Stimulated activated CD4-positive, alpha-beta T cell treated with anti-CD3 and anti-CD28 coated beads, Interleukin-15, amount 100 ng/mL, for 48 hours (primary cell): ENCODE data around the gene IFT52.
A peak's percentile ranks its signal among the peaks of the same experiment; 100 is the strongest.

Experiments used
- DNase-seq, 2 donors: peaks; one replicate each; pipeline ENCODE4 v3.0.0-alpha.2; 2020; ENCODE audit warnings: low read depth in 2 of 2

IFT52 gene

DNA sequence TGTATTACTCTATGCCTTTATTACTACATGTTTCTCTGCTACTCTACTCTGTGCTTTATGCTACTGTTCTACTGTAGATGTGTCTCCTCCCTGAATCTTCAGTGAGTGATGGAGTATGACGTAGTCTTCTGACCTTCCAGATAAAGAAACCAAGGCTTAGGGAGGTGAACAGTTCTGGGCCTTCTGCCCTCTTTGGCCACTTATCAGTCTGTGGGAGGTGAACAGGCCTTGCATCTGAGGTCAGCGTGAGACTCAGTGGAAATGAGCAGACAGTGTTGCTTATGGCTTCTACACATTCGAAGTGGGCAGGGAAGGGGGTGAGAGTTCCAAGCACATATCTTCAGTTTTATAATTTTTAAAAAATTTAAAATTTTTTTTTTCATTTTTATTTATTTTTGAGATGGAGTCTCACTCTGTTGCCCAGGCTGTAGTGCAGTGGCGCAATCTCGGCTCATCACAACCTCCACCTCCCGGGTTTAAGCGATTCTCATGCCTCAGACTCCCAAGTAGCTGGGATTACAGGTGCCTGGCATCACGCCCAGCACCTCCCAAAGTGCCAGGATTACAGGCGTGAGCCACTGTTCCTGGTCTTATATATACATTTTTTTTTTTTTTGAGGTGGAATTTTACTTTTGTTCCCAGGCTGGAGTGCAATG is 100.3 kb downstream of the IFT52 start:
- DNase-seq = no peak

DNA sequence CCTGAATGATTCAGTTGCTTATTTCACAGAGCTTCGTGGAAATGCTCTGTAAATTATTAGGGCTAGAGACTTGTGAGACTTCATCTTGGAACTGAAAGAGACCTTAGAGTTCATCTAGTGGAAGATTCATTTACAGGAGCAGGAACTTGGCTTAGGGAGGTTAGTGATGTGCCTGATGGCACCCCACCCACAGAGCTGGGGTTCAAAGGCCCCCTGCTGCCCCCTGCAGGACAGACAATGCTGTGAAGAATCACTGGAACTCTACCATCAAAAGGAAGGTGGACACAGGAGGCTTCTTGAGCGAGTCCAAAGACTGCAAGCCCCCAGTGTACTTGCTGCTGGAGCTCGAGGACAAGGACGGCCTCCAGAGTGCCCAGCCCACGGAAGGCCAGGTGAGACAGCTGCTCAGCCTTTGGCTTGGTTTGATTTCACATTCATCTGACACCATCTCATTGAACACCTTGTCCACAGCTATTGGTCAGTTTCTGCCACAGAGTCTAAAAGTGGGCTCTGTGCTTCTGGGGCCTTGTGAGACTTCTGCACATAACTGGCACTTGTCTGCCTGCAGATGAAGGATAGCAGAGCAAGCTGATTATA is 101.3 kb downstream of the IFT52 start:
- DNase-seq = peak; percentile 35 to 45

DNA sequence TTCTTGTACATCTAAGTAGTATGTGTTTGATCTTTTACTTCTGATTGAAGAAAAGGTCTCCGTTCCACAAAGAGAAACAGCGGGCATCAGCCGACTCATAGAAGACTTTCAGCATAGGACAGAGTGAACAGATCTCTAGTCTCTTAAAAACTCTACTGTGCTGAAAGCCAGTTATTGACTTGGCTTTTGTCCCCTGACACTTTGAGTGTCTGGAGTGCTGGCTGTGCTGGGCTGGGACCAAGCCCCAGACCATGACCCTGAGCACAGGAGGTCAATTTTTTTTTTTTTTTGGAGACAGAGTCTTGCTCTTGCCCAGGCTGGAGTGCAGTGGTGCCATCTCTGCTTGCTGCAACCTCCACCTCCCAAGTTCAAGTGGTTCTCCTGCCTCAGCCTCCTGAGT is 104.0 kb downstream of the IFT52 start:
- DNase-seq = no peak

DNA sequence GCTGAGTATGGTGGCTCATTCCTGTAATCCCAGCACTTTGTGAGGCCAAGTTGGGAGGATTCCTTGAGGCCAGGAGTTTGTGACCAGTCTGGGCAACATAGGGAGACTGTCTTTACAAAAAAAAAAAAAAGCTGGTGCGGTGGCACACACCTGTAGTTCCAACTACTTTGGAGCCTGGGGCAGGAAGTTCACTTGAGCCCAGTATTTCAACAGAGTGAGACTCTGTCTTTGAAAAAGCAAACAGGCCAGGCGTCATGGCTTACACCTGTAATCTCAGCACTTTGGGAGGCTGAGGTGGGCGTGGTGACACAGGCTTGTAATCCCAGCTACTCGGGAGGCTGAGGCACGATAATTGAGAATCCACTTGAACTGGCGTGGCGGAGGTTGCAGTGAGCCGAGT is 104.8 kb downstream of the IFT52 start:
- no peak for DNase-seq
